RWPE2 (cell line): Measurements from ENCODE around the gene SRP54.

Source experiments
- ATAC-seq: fragments of 200-7000 bp; cut with Tn5 transposase; 3 replicates; pipeline ENCODE4 v1.9.1; 2021; ENCODE audit warnings: low read depth
- DNase-seq: peaks from one replicate; pipeline ENCODE4 v3.0.0-alpha.2; 2020; ENCODE audit warnings: low spot score
- H3K27ac ChIP-seq: fragments of 450-650 bp; 2 replicates; pipeline ENCODE4 v1.5.1; 2017; ENCODE audit warnings: mild to moderate bottlenecking; ENCODE audit not compliant: poor library complexity, severe bottlenecking
- H3K27me3 ChIP-seq: fragments of 250-450 bp; sonication (Bioruptor Pico); 2 replicates; pipeline ENCODE4 v1.5.1; 2021; ENCODE audit warnings: mild to moderate bottlenecking, moderate library complexity; ENCODE audit not compliant: insufficient read depth, poor library complexity, severe bottlenecking
- H3K36me3 ChIP-seq: fragments of 250-450 bp; sonication (Bioruptor Pico); 2 replicates; pipeline ENCODE4 v1.5.1; 2020; ENCODE audit warnings: low read depth, mild to moderate bottlenecking, moderate library complexity
- H3K4me1 ChIP-seq: fragments of 250-450 bp; sonication (Bioruptor Pico); 2 replicates; pipeline ENCODE4 v1.5.1; 2021; ENCODE audit warnings: mild to moderate bottlenecking, moderate library complexity; ENCODE audit not compliant: insufficient read depth, poor library complexity, severe bottlenecking
- H3K4me3 ChIP-seq: fragments of 250-450 bp; sonication (Bioruptor Pico); 2 replicates; pipeline ENCODE4 v1.5.1; 2021; ENCODE audit warnings: mild to moderate bottlenecking, moderate library complexity; ENCODE audit not compliant: severe bottlenecking
- H3K9me3 ChIP-seq: fragments of 250-450 bp; sonication (Bioruptor Pico); 2 replicates; pipeline ENCODE4 v1.5.1; 2021; ENCODE audit warnings: mild to moderate bottlenecking, moderate library complexity; ENCODE audit not compliant: severe bottlenecking
- TF ChIP-seq, protein P1 (sequence below): fragments of 450-650 bp; IDR thresholded peaks from one replicate; pipeline ENCODE4 v1.5.1; 2017; ENCODE audit warnings: mild to moderate bottlenecking, moderate library complexity; ENCODE audit not compliant: poor library complexity, severe bottlenecking

SRP54 gene

DNA sequence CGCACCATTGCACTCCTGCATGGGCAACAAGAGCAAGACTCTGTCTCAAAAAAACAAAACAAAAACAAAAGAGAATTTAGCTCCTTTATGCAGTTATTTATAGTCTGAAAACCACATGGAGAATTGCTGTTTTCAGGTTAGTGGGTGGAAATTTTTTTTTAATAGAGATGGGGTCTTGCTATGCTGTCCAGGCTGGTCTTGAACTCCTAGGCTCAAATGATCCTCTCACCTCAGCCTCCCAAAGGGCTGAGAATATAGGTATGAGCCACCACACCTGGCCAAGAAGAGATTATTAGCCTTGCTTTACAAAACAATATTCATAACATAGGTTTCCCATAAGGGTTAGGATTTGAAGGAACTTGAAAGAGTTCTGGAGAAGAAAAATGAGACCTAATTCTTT lies 12.1 kb upstream of the SRP54 start:
- no peaks in the 10 kb centered on the region for H3K9me3 ChIP-seq
- H3K36me3 ChIP-seq, result peaks cover 8% of the 10 kb centered on the region
- no peak overlapping the region for H3K27ac ChIP-seq
- TF ChIP-seq, protein P1, sequence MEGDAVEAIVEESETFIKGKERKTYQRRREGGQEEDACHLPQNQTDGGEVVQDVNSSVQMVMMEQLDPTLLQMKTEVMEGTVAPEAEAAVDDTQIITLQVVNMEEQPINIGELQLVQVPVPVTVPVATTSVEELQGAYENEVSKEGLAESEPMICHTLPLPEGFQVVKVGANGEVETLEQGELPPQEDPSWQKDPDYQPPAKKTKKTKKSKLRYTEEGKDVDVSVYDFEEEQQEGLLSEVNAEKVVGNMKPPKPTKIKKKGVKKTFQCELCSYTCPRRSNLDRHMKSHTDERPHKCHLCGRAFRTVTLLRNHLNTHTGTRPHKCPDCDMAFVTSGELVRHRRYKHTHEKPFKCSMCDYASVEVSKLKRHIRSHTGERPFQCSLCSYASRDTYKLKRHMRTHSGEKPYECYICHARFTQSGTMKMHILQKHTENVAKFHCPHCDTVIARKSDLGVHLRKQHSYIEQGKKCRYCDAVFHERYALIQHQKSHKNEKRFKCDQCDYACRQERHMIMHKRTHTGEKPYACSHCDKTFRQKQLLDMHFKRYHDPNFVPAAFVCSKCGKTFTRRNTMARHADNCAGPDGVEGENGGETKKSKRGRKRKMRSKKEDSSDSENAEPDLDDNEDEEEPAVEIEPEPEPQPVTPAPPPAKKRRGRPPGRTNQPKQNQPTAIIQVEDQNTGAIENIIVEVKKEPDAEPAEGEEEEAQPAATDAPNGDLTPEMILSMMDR, result no peak
- DNase-seq (no peak), ATAC-seq (no peak)
- H3K27me3 ChIP-seq, result no peaks in the 10 kb centered on the region
- no peaks in the 10 kb centered on the region for H3K4me1 ChIP-seq
- H3K4me3 ChIP-seq, result no peak overlapping the region

DNA sequence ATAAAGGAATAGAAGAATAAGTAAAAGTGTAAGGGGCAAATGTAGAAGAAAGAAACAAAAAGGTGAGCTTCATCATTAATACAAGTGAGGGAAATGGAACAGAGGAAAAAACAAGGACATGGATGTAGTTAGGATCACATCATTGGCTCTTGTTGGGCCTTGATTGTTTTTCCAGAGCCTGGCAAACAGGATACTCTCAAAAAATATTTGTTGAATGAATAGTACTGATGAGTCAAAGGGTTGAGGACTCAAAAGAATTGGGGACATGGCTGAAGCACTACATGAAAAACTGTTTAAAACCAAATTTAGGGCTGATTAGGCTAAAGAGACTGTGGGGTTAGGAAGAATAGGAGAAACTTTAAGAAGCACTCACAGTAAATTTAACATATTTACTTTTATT lies 11.4 kb upstream of the SRP54 start:
- Histone ChIP-seq H3K9me3 (no peaks in the 10 kb centered on the region), H3K36me3 (peaks cover 8% of the 10 kb centered on the region), H3K4me3 (no peak overlapping the region), H3K27ac (no peak overlapping the region), H3K4me1 (no peaks in the 10 kb centered on the region), H3K27me3 (no peaks in the 10 kb centered on the region)
- ATAC-seq (peak; percentile 69), DNase-seq (no peak)
- TF ChIP-seq, protein P1, result no peak

DNA sequence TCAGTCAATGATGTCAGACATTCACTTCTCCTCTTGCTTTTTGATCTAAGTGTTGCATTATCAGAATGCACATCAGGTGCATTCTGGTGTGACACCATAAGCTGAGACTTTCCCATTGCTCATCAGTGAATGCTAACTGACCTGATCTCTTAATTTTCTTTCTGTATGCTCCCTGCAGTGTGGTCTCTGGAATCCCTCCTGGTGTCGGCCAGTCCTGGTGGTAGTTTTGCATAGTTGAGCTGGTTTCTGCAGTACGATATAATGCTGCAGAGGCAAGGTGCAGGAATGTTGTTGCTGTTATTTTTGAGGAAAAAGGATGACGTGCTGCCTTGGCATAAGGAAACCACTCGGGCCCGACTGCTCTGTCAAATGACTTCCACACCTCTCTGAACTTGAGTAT lies 11.0 kb upstream of the SRP54 start:
- TF ChIP-seq, protein P1, result no peak
- no peaks in the 10 kb centered on the region for H3K27me3 ChIP-seq
- ATAC-seq (peak; percentile 25; the same call in 1 of the 3 replicates), DNase-seq (no peak)
- H3K27ac ChIP-seq, result no peak overlapping the region
- no peaks in the 10 kb centered on the region for H3K4me1 ChIP-seq
- H3K36me3 ChIP-seq, result peaks cover 8% of the 10 kb centered on the region
- H3K4me3 ChIP-seq, result no peak overlapping the region
- no peaks in the 10 kb centered on the region for H3K9me3 ChIP-seq

DNA sequence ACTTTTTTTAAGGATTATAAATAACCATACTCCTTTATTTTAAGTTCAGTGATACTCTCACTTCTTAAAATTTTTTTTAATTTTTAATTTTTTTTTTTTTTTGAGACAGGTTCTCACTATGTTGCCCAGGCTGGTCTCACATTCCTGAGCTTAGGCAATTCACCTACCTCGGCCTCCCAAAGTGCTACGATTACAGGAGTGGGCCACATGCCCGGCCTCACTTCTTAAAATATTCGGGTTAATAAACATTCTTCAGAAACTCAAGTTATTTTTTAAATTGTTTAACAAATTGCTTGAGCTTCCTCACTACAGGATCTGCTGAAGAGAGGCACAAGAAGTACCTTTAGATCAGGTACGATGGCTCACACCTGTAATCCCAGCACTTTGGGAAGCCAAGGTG lies 4.3 kb upstream of the SRP54 start:
- TF ChIP-seq, protein P1, result no peak
- ATAC-seq (no peak), DNase-seq (no peak)
- no peaks in the 10 kb centered on the region for H3K27me3 ChIP-seq
- H3K9me3 ChIP-seq, result no peaks in the 10 kb centered on the region
- H3K36me3 ChIP-seq, result no peaks in the 10 kb centered on the region
- peaks cover 6% of the 10 kb centered on the region for H3K4me1 ChIP-seq
- no peak overlapping the region for H3K27ac ChIP-seq
- no peak overlapping the region for H3K4me3 ChIP-seq

DNA sequence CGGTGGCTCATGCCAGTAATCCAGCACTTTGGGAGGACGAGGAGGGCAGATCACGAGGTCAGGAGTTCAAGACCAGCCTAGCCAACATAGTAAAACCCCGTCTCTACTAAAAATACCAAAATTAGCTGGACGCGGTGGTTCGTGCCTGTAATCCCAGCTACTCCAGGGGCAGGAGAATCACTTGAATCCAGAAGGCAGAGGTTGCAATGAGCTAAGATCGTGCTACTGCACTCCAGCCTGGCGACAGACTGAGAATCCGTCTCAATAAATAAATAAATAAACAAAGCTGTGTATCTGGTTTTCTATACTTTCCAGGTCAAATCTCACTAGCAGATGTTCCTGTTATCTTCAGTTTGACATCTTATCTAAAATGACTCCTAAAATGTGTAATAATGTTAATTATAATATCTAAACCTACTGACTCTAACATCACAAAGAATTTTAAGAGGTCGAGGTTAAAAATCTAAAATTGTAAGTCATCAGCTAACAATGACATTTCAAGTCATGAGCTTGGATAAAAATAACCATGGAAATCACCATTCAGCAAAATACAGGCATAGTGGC lies 2.4 kb upstream of the SRP54 start:
- Histone ChIP-seq H3K9me3 (no peaks in the 10 kb centered on the region), H3K27ac (peak overlapping the region; percentile 78), H3K4me1 (peaks cover 6% of the 10 kb centered on the region), H3K4me3 (peak overlapping the region; percentile 54), H3K36me3 (peaks cover 6% of the 10 kb centered on the region), H3K27me3 (no peaks in the 10 kb centered on the region)
- no peak for DNase-seq
- ATAC-seq, result no peak
- TF ChIP-seq, protein P1, result no peak
